Gastrocnemius medialis (tissue), 4 donors: ENCODE results near the gene ACO2. TPM values are rescaled to one million over a fixed set of nuclear protein-coding genes. Genes with fewer than 3 reads are reported as not detected.
A peak's percentile ranks its signal among the peaks of the same experiment; 100 is the strongest.

Experiments used
- ATAC-seq, 2 donors: fragments of 150-250 bp; one replicate each; pipeline ENCODE4 v1.9.1; 2016
- DNase-seq, 2 donors: peaks; one replicate each; pipeline ENCODE4 v3.0.0-alpha.2; 2019
- H3K27ac ChIP-seq, 4 donors: fragments of 200-600 bp; sonication (generic); 1 replicate in 1 of 4; 2 replicates in 3 of 4; pipeline ENCODE4 v1.5.1; 2016 to 2018; ENCODE audit warnings: mild to moderate bottlenecking in 2 of 4, moderate library complexity in 1 of 4
- H3K27me3 ChIP-seq, 3 donors: fragments of 200-600 bp; sonication (generic) in 2 of 3; 1 replicate in 1 of 3; 2 replicates in 2 of 3; pipeline versions ENCODE4 v1.5.1 to v1.6.0; 2016 to 2019; ENCODE audit warnings: mild to moderate bottlenecking in 1 of 3, moderate library complexity in 1 of 3
- H3K36me3 ChIP-seq, 2 donors: fragments of 200-600 bp; sonication (generic) in 1 of 2; one replicate each; pipeline ENCODE4 v1.5.1; 2017 to 2018
- H3K4me1 ChIP-seq, 2 donors: fragments of 200-600 bp; sonication (generic) in 1 of 2; one replicate each; pipeline ENCODE4 v1.5.1; 2016 to 2017; ENCODE audit warnings: mild to moderate bottlenecking in 2 of 2
- H3K4me3 ChIP-seq, 4 donors: fragments of 200-600 bp; sonication (generic) in 3 of 4; 1 replicate in 1 of 4; 2 replicates in 3 of 4; pipeline ENCODE4 v1.5.1; 2016 to 2019; ENCODE audit warnings: mild to moderate bottlenecking in 2 of 4
- H3K9me3 ChIP-seq, 3 donors: fragments of 200-600 bp; sonication (generic) in 2 of 3; 1 replicate in 1 of 3; 2 replicates in 2 of 3; pipeline ENCODE4 v1.5.1; 2016 to 2019
- POLR2A ChIP-seq, 2 donors: fragments of 450-650 bp; IDR thresholded peaks; one replicate each; pipeline ENCODE4 v1.6.1; 2017; ENCODE audit warnings: antibody characterized with exemption in 2 of 2, mild to moderate bottlenecking in 2 of 2, moderate library complexity in 2 of 2
- in situ Hi-C, 4 donors: fragments of 200-750 bp; cut with MboI; loops; one replicate each; pipeline versions ENCODE4 v1.15.0 to v1.8.0; 2017; ENCODE audit warnings: low sequenced_read_pairs in 4 of 4
- intact Hi-C: fragments of 100-400 bp; cut with DNase I; formaldehyde crosslinking; loops from one replicate; pipeline ENCODE4 v1.15.1; 2023; ENCODE audit warnings: low total_unique reads
- total RNA-seq, 4 donors: library from RNA; depleted of rRNA; stranded (reverse); fragments of >200 nt; gene quantifications; one replicate each; pipeline versions ENCODE4 v1.1.0 to v1.2.3, GENCODE V29; 2016
- TF ChIP-seq, protein P1 (sequence below), 5 experiments: fragments of 450-650 bp in 3 of 5; fragments of 200-600 bp in 2 of 5; sonication (generic) in 2 of 5; IDR thresholded peaks in 4 of 5; conservative IDR thresholded peaks in 1 of 5; 1 replicate in 4 of 5; 2 replicates in 1 of 5; pipeline ENCODE4 v1.5.1; 2016 to 2019; ENCODE audit warnings: antibody characterized with exemption in 5 of 5, mild to moderate bottlenecking in 3 of 5, moderate library complexity in 3 of 5

The ACO2 gene
- total RNA-seq, 4 donors from 2014 or later, result 361 to 763 (median 473) TPM

DNA sequence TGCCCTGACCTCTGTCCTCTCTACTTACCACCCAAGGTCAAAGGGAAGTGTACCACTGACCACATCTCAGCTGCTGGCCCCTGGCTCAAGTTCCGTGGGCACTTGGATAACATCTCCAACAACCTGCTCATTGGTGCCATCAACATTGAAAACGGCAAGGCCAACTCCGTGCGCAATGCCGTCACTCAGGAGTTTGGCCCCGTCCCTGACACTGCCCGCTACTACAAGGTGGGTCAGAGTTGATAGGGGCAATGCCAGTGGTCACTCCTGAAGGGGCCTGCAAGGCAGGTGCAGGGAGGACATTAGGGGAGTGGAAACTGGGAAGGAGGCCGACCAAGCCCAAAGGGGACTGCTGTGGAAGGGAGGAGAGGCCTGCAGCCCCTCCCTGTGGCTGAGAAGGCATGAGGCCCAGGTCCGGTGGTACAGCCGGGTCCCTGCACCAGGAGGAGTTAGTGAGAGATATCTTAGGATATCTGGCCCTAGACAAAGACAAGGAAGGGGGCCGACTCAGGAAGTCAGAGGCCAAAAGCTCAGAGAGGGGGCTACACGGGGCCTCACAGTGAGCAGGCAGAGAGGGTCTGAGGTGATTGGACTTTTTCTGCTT, 57.4 kb downstream of the ACO2 start:
- no peak for ATAC-seq
- in situ Hi-C loops (loop anchor here in 1 of 4 donors (25.0 kb wide), 1 partner anchor 239 kb away; the partner anchor contains the start of gene RANGAP1), intact Hi-C loops (loop anchor here (1.0 to 5.0 kb wide), 2 partner anchors 123 to 199 kb away; no protein-coding TSS in a partner anchor)
- peaks cover 0 to 88% of the 10 kb centered on the region in 2 donors for H3K36me3 ChIP-seq
- H3K27ac ChIP-seq, result peak overlapping the region; percentile 73 to 96 (median 84)
- H3K27me3 ChIP-seq, result no peaks in the 10 kb centered on the region
- no peaks in the 10 kb centered on the region for H3K9me3 ChIP-seq
- no peak for TF ChIP-seq POLR2A (IDR thresholded peaks at IDR 0.05)
- TF ChIP-seq, protein P1, sequence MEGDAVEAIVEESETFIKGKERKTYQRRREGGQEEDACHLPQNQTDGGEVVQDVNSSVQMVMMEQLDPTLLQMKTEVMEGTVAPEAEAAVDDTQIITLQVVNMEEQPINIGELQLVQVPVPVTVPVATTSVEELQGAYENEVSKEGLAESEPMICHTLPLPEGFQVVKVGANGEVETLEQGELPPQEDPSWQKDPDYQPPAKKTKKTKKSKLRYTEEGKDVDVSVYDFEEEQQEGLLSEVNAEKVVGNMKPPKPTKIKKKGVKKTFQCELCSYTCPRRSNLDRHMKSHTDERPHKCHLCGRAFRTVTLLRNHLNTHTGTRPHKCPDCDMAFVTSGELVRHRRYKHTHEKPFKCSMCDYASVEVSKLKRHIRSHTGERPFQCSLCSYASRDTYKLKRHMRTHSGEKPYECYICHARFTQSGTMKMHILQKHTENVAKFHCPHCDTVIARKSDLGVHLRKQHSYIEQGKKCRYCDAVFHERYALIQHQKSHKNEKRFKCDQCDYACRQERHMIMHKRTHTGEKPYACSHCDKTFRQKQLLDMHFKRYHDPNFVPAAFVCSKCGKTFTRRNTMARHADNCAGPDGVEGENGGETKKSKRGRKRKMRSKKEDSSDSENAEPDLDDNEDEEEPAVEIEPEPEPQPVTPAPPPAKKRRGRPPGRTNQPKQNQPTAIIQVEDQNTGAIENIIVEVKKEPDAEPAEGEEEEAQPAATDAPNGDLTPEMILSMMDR (IDR thresholded peaks at IDR 0.05 in 4 of 5, conservative IDR thresholded peaks at IDR 0.05 in 1 of 5), result no peak
- peaks cover 26 to 31% of the 10 kb centered on the region in 2 donors for H3K4me1 ChIP-seq
- H3K4me3 ChIP-seq, result no peak overlapping the region
- no peak for DNase-seq

DNA sequence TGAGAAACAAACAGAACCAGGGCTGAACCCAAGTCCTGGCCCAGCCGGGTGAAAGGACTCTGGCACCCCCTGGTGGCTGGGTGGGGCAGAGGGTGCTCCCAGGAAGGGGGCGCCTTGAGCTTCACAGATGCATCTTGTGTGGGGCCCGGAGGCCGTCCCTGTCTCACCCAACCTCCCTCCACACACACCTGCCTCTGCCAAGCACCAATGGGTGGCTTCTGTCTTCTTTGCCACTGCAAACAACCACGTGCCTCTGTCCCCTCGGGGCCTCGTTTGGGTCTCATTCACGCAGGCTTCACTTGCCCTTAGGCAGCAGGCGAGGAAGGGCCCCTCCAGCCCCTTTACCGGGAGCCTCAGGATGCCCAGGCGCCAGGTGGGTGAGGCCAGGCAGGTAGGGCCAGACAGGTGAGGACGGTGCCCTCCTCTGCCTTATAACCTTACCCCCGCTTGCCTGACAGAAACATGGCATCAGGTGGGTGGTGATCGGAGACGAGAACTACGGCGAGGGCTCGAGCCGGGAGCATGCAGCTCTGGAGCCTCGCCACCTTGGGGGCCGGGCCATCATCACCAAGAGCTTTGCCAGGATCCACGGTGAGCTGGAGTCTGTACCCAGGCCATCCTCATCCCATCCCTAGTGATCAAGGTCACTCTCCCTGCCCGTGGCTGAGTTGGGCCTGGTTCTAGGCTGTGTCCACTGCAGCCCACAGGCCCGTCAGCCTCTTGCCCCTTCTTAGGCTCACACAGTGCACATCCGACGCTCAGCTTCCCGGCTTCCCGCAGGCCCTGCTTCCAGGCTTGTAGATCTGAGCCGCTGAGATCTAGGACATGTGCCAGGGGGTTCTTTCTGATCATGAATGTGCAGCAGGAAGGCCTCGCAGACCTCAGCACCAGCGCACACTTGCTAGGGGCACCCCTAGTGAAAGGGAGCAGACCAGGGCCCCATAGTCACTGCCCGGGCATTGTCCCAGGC, 58.2 kb downstream of the ACO2 start:
- no peaks in the 10 kb centered on the region for H3K27me3 ChIP-seq
- H3K27ac ChIP-seq, result peak overlapping the region; percentile 73 to 96 (median 84)
- ATAC-seq (peak; percentile 23 to 48), DNase-seq (peak in 1 of 2 donors; percentile 61)
- H3K4me1 ChIP-seq, result peaks cover 26 to 31% of the 10 kb centered on the region in 2 donors
- H3K36me3 ChIP-seq, result peaks cover 0 to 82% of the 10 kb centered on the region in 2 donors
- H3K9me3 ChIP-seq, result no peaks in the 10 kb centered on the region
- intact Hi-C loops (loop anchor here (1.0 to 5.0 kb wide), 2 partner anchors 124 to 200 kb away; no protein-coding TSS in a partner anchor), in situ Hi-C loops (loop anchor here in 1 of 4 donors (25.0 kb wide), 1 partner anchor 240 kb away; the partner anchor contains the start of gene RANGAP1)
- no peak for TF ChIP-seq POLR2A (IDR thresholded peaks at IDR 0.05)
- TF ChIP-seq, protein P1 (IDR thresholded peaks at IDR 0.05 in 4 of 5, conservative IDR thresholded peaks at IDR 0.05 in 1 of 5), result peak; percentile 89 to 94 (median 92)
- no peak overlapping the region for H3K4me3 ChIP-seq

DNA sequence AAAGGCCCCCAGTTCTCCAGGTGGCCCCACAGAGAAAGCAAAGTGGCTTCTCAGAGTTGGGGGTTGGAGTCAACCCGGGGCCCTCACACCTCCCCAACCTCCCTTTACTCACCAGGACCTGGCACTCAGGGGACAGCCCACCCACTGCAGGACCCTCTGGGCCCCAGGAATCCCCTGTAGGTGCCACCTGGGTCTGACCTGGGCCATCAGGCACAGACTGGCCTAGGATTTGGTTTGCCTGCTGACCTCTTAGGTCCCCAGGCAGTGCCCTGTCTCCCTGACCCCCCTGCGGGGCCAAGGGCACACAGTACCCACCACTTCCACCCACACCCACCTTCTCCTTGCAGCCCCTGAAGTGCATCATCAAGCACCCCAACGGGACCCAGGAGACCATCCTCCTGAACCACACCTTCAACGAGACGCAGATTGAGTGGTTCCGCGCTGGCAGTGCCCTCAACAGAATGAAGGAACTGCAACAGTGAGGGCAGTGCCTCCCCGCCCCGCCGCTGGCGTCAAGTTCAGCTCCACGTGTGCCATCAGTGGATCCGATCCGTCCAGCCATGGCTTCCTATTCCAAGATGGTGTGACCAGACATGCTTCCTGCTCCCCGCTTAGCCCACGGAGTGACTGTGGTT, 59.3 kb downstream of the ACO2 start:
- no peaks in the 10 kb centered on the region for H3K9me3 ChIP-seq
- H3K27ac ChIP-seq, result peak overlapping the region; percentile 73 to 96 (median 84)
- no peak overlapping the region for H3K4me3 ChIP-seq
- ATAC-seq (no peak), DNase-seq (no peak)
- TF ChIP-seq, protein P1 (IDR thresholded peaks at IDR 0.05 in 4 of 5, conservative IDR thresholded peaks at IDR 0.05 in 1 of 5), result no peak
- no peak for TF ChIP-seq POLR2A (IDR thresholded peaks at IDR 0.05)
- no peaks in the 10 kb centered on the region for H3K27me3 ChIP-seq
- in situ Hi-C loops, result loop anchor here in 1 of 4 donors (25.0 kb wide), 1 partner anchor 241 kb away; the partner anchor contains the start of gene RANGAP1
- peaks cover 0 to 71% of the 10 kb centered on the region in 2 donors for H3K36me3 ChIP-seq
- intact Hi-C loops, result loop anchor here (5.0 kb wide), 1 partner anchor 201 kb away; no protein-coding TSS in a partner anchor
- peaks cover 24 to 35% of the 10 kb centered on the region in 2 donors for H3K4me1 ChIP-seq

DNA sequence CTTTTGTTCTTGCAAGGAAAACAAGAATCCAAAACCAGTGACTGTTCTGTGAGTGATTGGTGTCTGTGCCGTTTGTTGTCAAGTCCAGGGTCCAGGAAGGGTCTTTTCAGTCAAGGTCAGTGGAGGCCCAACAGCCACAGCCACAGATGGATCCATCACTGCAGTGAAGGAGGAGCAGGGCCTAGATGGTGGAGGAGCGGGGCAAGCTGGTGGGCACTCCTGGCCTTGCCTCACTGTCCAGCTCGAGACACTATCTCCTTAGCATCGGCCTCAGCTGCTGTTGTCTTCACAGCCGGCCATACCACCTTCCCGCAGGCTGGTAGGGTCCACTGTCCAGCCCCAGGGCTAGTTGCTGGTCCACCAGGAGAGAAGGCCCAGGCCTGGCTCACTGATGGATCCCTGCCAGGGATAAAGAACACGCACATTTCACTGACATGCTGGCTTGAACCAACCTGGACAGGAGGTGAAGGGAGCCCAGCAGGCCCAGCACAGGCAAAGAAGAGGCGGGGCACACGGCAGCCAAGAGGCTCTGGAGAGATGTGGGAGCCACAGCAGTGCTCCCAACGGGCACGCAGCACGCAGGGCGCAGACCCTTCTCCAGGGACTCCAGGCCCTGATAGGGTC, 60.1 kb downstream of the ACO2 start:
- H3K27ac ChIP-seq, result peak overlapping the region; percentile 8 to 96 (median 84)
- DNase-seq, result no peak
- in situ Hi-C loops (loop anchor here in 1 of 4 donors (25.0 kb wide), 1 partner anchor 242 kb away; the partner anchor contains the start of gene RANGAP1), intact Hi-C loops (loop anchor here (5.0 kb wide), 1 partner anchor 202 kb away; no protein-coding TSS in a partner anchor)
- H3K4me3 ChIP-seq, result no peak overlapping the region
- no peaks in the 10 kb centered on the region for H3K9me3 ChIP-seq
- H3K4me1 ChIP-seq, result peaks cover 16 to 27% of the 10 kb centered on the region in 2 donors
- ATAC-seq, result no peak
- TF ChIP-seq POLR2A (IDR thresholded peaks at IDR 0.05), result no peak
- TF ChIP-seq, protein P1 (IDR thresholded peaks at IDR 0.05 in 4 of 5, conservative IDR thresholded peaks at IDR 0.05 in 1 of 5), result no peak
- H3K27me3 ChIP-seq, result no peaks in the 10 kb centered on the region
- peaks cover 0 to 63% of the 10 kb centered on the region in 2 donors for H3K36me3 ChIP-seq
